ENCODE measurements around the gene CACNA1I. TPM values are rescaled to one million over a fixed set of nuclear protein-coding genes. Genes with fewer than 3 reads are reported as not detected.

The CACNA1I gene
- total RNA-seq, 2 experiments from 2014 or later = 29.2 to 30.1 TPM

- Histone ChIP-seq H3K4me3 (ENCODE audit: low read length) (no peak overlapping the region), H3K4me1 (ENCODE audit: insufficient read depth, low read length) (no peaks in the 10 kb centered on the region), H3K27me3 (ENCODE audit: control insufficient read depth in 1 of 2, insufficient read depth in 2 of 2, low read length in 2 of 2) (peaks cover 0 to 2% of the 10 kb centered on the region in 2 experiments), H3K27ac (ENCODE audit: low read depth in 1 of 2, low read length in 2 of 2) (no peak overlapping the region), H3K36me3 (ENCODE audit: insufficient read depth, low read length) (peaks cover 21% of the 10 kb centered on the region), H3K9me3 (ENCODE audit: control insufficient read depth in 1 of 2, insufficient read depth in 1 of 2, low read length in 2 of 2) (no peaks in the 10 kb centered on the region)
- TF ChIP-seq CTCF (IDR thresholded peaks at IDR 0.05) = no peak
- intact Hi-C loops (cut with DNase I, micrococcal nuclease) = loop anchor here in 1 of 2 experiments (5.0 kb wide), 1 partner anchor 259 kb away; no protein-coding TSS in a partner anchor
- Mint-ChIP-seq H3K27ac (no peak overlapping the region), H3K4me1 (ENCODE audit: low read depth) (peaks cover 9% of the 10 kb centered on the region), H3K27me3 (peaks cover 20% of the 10 kb centered on the region), H3K9me3 (no peaks in the 10 kb centered on the region), H3K36me3 (ENCODE audit: low read depth) (peaks cover 43% of the 10 kb centered on the region), H3K4me3 (no peak overlapping the region)
- ChIA-PET CTCF (no interaction called here), POLR2A (no interaction called here)
- DNase-seq = no peak
- no peak for ATAC-seq (ENCODE audit: poor library complexity)
These were observed 112.4 kb downstream of the CACNA1I start for GRCh38 chr22:39682994-39683393.

GRCh38 chr22:39683639-39684038, 113.1 kb downstream of the CACNA1I start:
- intact Hi-C loops (cut with DNase I, micrococcal nuclease) = loop anchor here in 1 of 2 experiments (5.0 kb wide), 1 partner anchor 259 kb away; no protein-coding TSS in a partner anchor
- no peak for TF ChIP-seq CTCF (IDR thresholded peaks at IDR 0.05)
- no peak overlapping the region for H3K4me3 ChIP-seq (ENCODE audit: low read length)
- DNase-seq (no peak), ATAC-seq (ENCODE audit: poor library complexity) (no peak)
- ChIA-PET POLR2A (no interaction called here), CTCF (no interaction called here)
- peaks cover 0 to 2% of the 10 kb centered on the region in 2 experiments for H3K27me3 ChIP-seq (ENCODE audit: control insufficient read depth in 1 of 2, insufficient read depth in 2 of 2, low read length in 2 of 2)
- Mint-ChIP-seq H3K27ac (no peak overlapping the region), H3K27me3 (peaks cover 25% of the 10 kb centered on the region), H3K9me3 (no peaks in the 10 kb centered on the region), H3K4me1 (ENCODE audit: low read depth) (peaks cover 9% of the 10 kb centered on the region), H3K36me3 (ENCODE audit: low read depth) (peaks cover 43% of the 10 kb centered on the region), H3K4me3 (no peak overlapping the region)
- no peak overlapping the region for H3K27ac ChIP-seq (ENCODE audit: low read depth in 1 of 2, low read length in 2 of 2)
- no peaks in the 10 kb centered on the region for H3K9me3 ChIP-seq (ENCODE audit: control insufficient read depth in 1 of 2, insufficient read depth in 1 of 2, low read length in 2 of 2)
- peaks cover 21% of the 10 kb centered on the region for H3K36me3 ChIP-seq (ENCODE audit: insufficient read depth, low read length)
- H3K4me1 ChIP-seq (ENCODE audit: insufficient read depth, low read length) = no peaks in the 10 kb centered on the region

GRCh38 chr22:39684702-39685281, 114.2 kb downstream of the CACNA1I start:
- Mint-ChIP-seq H3K4me3 (no peak overlapping the region), H3K9me3 (no peaks in the 10 kb centered on the region), H3K27me3 (peaks cover 32% of the 10 kb centered on the region), H3K36me3 (ENCODE audit: low read depth) (peaks cover 43% of the 10 kb centered on the region), H3K27ac (no peak overlapping the region), H3K4me1 (ENCODE audit: low read depth) (peaks cover 15% of the 10 kb centered on the region)
- ChIA-PET CTCF (no interaction called here), POLR2A (no interaction called here)
- Histone ChIP-seq H3K4me1 (ENCODE audit: insufficient read depth, low read length) (no peaks in the 10 kb centered on the region), H3K4me3 (ENCODE audit: low read length) (no peak overlapping the region), H3K27ac (ENCODE audit: low read depth in 1 of 2, low read length in 2 of 2) (no peak overlapping the region), H3K36me3 (ENCODE audit: insufficient read depth, low read length) (peaks cover 18% of the 10 kb centered on the region), H3K27me3 (ENCODE audit: control insufficient read depth in 1 of 2, insufficient read depth in 2 of 2, low read length in 2 of 2) (peaks cover 0 to 2% of the 10 kb centered on the region in 2 experiments), H3K9me3 (ENCODE audit: control insufficient read depth in 1 of 2, insufficient read depth in 1 of 2, low read length in 2 of 2) (no peaks in the 10 kb centered on the region)
- TF ChIP-seq CTCF (IDR thresholded peaks at IDR 0.05) = no peak
- DNase-seq (no peak), ATAC-seq (ENCODE audit: poor library complexity) (no peak)
- intact Hi-C loops (cut with DNase I, micrococcal nuclease) = loop anchor here in 1 of 2 experiments (5.0 kb wide), 1 partner anchor 258 kb away; no protein-coding TSS in a partner anchor
